ENCODE data around the gene PLCB4. TPM values are rescaled to one million over a fixed set of nuclear protein-coding genes. Genes with fewer than 3 reads are reported as not detected.

Gene PLCB4
- total RNA-seq, 1 donor from 2014 or later: 38.0 TPM

GRCh38 chr20:9180481-9181257 is 111.8 kb downstream of the PLCB4 start:
- Histone ChIP-seq H3K27me3 (no peaks in the 10 kb centered on the region), H3K4me1 (peaks cover 0 to 5% of the 10 kb centered on the region in 2 donors), H3K4me3 (no peak overlapping the region), H3K9me3 (no peaks in the 10 kb centered on the region), H3K27ac (no peak overlapping the region), H3K36me3 (no peaks in the 10 kb centered on the region)
- DNase-seq (ENCODE audit: low spot score in 2 of 2): no peak
- intact Hi-C loops (cut with DNase I): no loop called here
- TF ChIP-seq, protein P1, sequence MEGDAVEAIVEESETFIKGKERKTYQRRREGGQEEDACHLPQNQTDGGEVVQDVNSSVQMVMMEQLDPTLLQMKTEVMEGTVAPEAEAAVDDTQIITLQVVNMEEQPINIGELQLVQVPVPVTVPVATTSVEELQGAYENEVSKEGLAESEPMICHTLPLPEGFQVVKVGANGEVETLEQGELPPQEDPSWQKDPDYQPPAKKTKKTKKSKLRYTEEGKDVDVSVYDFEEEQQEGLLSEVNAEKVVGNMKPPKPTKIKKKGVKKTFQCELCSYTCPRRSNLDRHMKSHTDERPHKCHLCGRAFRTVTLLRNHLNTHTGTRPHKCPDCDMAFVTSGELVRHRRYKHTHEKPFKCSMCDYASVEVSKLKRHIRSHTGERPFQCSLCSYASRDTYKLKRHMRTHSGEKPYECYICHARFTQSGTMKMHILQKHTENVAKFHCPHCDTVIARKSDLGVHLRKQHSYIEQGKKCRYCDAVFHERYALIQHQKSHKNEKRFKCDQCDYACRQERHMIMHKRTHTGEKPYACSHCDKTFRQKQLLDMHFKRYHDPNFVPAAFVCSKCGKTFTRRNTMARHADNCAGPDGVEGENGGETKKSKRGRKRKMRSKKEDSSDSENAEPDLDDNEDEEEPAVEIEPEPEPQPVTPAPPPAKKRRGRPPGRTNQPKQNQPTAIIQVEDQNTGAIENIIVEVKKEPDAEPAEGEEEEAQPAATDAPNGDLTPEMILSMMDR (IDR thresholded peaks at IDR 0.05): no peak

- TF ChIP-seq, protein P1 (IDR thresholded peaks at IDR 0.05): no peak
- H3K27ac ChIP-seq: no peak overlapping the region
- intact Hi-C loops (cut with DNase I): no loop called here
These were observed 116.6 kb downstream of the PLCB4 start for GRCh38 chr20:9185511-9185910.

DNA sequence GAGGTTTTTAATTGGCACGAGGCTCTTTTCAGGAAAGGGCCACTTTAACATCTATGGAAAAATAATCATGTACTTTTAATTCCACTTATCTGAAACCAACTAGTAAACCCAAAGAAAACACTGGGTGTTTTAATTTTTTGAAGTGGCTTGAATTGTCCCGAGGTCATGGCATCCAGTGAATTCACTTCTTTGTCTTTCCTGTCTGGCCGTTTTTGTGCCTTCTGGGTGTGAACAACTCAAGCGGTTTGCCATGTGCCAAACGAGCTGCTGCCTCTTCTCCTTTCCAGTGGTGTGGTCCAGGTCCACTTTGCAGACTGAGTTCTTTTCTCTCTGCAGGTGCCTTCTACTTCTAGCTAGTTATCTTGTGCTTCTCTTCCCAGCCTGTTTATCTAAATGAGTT is 117.5 kb downstream of the PLCB4 start:
- intact Hi-C loops (cut with DNase I): no loop called here

More at GRCh38 chr20:9185511-9185910, 116.6 kb downstream of the PLCB4 start:
- no peaks in the 10 kb centered on the region for H3K27me3 ChIP-seq
- H3K36me3 ChIP-seq: no peaks in the 10 kb centered on the region
- no peak overlapping the region for H3K4me3 ChIP-seq
- no peak for DNase-seq (ENCODE audit: low spot score in 2 of 2)
- H3K4me1 ChIP-seq: no peaks in the 10 kb centered on the region
- no peaks in the 10 kb centered on the region for H3K9me3 ChIP-seq

GRCh38 chr20:9195031-9195430 is 126.1 kb downstream of the PLCB4 start:
- H3K36me3 ChIP-seq: no peaks in the 10 kb centered on the region
- no peak for DNase-seq (ENCODE audit: low spot score in 2 of 2)
- intact Hi-C loops (cut with DNase I): no loop called here
- no peaks in the 10 kb centered on the region for H3K9me3 ChIP-seq
- TF ChIP-seq, protein P1 (IDR thresholded peaks at IDR 0.05): no peak
- H3K27me3 ChIP-seq: no peaks in the 10 kb centered on the region
- H3K27ac ChIP-seq: no peak overlapping the region
- no peak overlapping the region for H3K4me3 ChIP-seq
- H3K4me1 ChIP-seq: no peaks in the 10 kb centered on the region

More for the DNA sequence above, 117.5 kb downstream of the PLCB4 start:
- TF ChIP-seq, protein P1 (IDR thresholded peaks at IDR 0.05): no peak
- Histone ChIP-seq H3K4me1 (no peaks in the 10 kb centered on the region), H3K27ac (no peak overlapping the region), H3K36me3 (no peaks in the 10 kb centered on the region), H3K4me3 (no peak overlapping the region), H3K27me3 (no peaks in the 10 kb centered on the region), H3K9me3 (no peaks in the 10 kb centered on the region)
- no peak for DNase-seq (ENCODE audit: low spot score in 2 of 2)

DNA sequence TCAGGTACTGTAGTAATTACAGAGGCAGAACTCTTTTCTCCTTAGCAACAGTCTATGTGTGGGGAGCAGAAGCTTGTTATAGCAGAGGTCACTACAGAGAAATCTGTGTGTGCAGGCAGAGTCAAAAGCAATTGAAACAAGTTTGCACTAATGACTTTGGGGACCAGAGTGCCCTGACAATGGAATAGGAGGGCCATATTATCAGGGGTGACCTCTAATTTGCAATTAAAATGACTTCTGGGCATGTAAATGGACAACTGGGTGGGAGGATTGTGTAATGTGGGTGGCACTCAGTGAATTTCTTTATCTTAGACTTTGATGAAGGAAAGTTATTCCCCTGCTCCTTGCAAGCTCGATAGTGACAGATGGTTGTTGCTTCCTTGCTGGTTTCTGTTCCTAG is 127.2 kb downstream of the PLCB4 start:
- no peak for DNase-seq (ENCODE audit: low spot score in 2 of 2)
- intact Hi-C loops (cut with DNase I): no loop called here
- Histone ChIP-seq H3K27ac (no peak overlapping the region), H3K9me3 (no peaks in the 10 kb centered on the region), H3K4me1 (no peaks in the 10 kb centered on the region), H3K36me3 (no peaks in the 10 kb centered on the region), H3K27me3 (no peaks in the 10 kb centered on the region), H3K4me3 (no peak overlapping the region)
- TF ChIP-seq, protein P1 (IDR thresholded peaks at IDR 0.05): no peak
